Ovary (tissue), 9 donors: Measurements from ENCODE around the gene SPACA4. TPM values are rescaled to one million over a fixed set of nuclear protein-coding genes. Genes with fewer than 3 reads are reported as not detected.

Experiments used
- DNase-seq, 5 donors: peaks; one replicate each; pipeline ENCODE4 v3.0.0-alpha.2; 2019 to 2020
- H3K27ac ChIP-seq, 2 donors: fragments of 200-600 bp; one replicate each; pipeline versions ENCODE4 v1.5.1 to v1.8.0; 2019 to 2022
- H3K27me3 ChIP-seq: fragments of 200-600 bp; one replicate; pipeline ENCODE4 v1.8.0; 2022
- H3K36me3 ChIP-seq: fragments of 200-600 bp; sonication (generic); one replicate; pipeline ENCODE4 v1.5.1; 2019
- H3K4me1 ChIP-seq: one replicate; pipeline ENCODE4 v1.8.1; 2013; ENCODE audit warnings: mild to moderate bottlenecking, moderate library complexity; ENCODE audit not compliant: insufficient read depth
- H3K4me3 ChIP-seq: fragments of 200-600 bp; sonication (generic); one replicate; pipeline ENCODE4 v1.5.1; 2017
- H3K9me3 ChIP-seq, 2 donors: fragments of 200-600 bp in 1 of 2; sonication (generic) in 1 of 2; one replicate each; pipeline versions ENCODE4 v1.5.1 to v1.8.1; 2013 to 2019; ENCODE audit warnings: mild to moderate bottlenecking in 1 of 2, moderate library complexity in 1 of 2
- CTCF ChIP-seq, 3 donors: fragments of 450-650 bp in 2 of 3; fragments of 200-600 bp in 1 of 3; IDR thresholded peaks; one replicate each; pipeline versions ENCODE4 v1.5.1 to v1.8.0; 2016 to 2022; ENCODE audit warnings: antibody characterized with exemption in 3 of 3, mild to moderate bottlenecking in 1 of 3
- EP300 ChIP-seq: sonication (generic); formaldehyde crosslinking; IDR thresholded peaks from one replicate; pipeline ENCODE4 v1.6.1; 2017; ENCODE audit warnings: antibody characterized with exemption
- POLR2A ChIP-seq: fragments of 450-650 bp; IDR thresholded peaks from one replicate; pipeline ENCODE4 v1.6.1; 2017; ENCODE audit warnings: antibody characterized with exemption, mild to moderate bottlenecking, moderate library complexity
- WGBS, 3 donors: extraction: QIAGEN DNeasy Blood & Tissue Kit in 1 of 3; methylation state at CpG; one replicate each; pipeline versions ENCODE4 v1.1.5 to v1.1.7; 2013 to 2017; 5-methylcytosine and 5-hydroxymethylcytosine counted together
- intact Hi-C, 4 donors: fragments of 100-400 bp; cut with DNase I; formaldehyde crosslinking; loops; one replicate each; pipeline versions ENCODE4 v1.11.0 to v1.15.1; 2022 to 2023
- polyA plus RNA-seq, 2 donors: library from polyadenylated mRNA; stranded (reverse); fragments of 200-250 nt in 1 of 2; fragments of 350-450 nt in 1 of 2; fragmentation: Illumina TruSeq in 1 of 2; extraction: RNeasy Lipid Tissue Mini Kit (QIAGEN cat#74804) in 1 of 2; gene quantifications; one replicate each; pipeline ENCODE4 v1.2.3, GENCODE V29; 2013 to 2014
- total RNA-seq, 7 donors: library from RNA; depleted of rRNA in 2 of 7; stranded (reverse); fragments of >200 nt in 2 of 7; fragmentation: NEBNext Ultra II Directional in 3 of 7; extraction: Animal tissue kit (Norgen Biotek cat#: 25700) in 3 of 7; gene quantifications; one replicate each; pipeline versions ENCODE4 v1.1.0 to v1.2.4, GENCODE V29; 2016 to 2023
- donor health status: DM: no; HTN: no; CAD: no; lungs with moderate emphysema.
- donor health status: DM: no; HTN: no; CAD: no.
- donor health status: Bipolar disorder and iron deficiency.
- donor health status: DM: yes; HTN: yes; CAD: no.
- donor health status: DM: no; HTN: no; CAD: no.
- donor health status: DM: yes; HTN: yes; CAD: no.

The SPACA4 gene
- total and polyA plus RNA-seq, 9 donors: not detected

GRCh38 chr19:48633148-48634035 lies 26.9 kb downstream of the SPACA4 start:
- Histone ChIP-seq H3K4me1 (peaks cover 21% of the 10 kb centered on the region), H3K9me3 (no peaks in the 10 kb centered on the region), H3K4me3 (no peak overlapping the region), H3K27me3 (no peaks in the 10 kb centered on the region), H3K27ac (peak overlapping the region; percentile 65 to 80), H3K36me3 (no peaks in the 10 kb centered on the region)
- no peak for TF ChIP-seq POLR2A
- TF ChIP-seq CTCF (IDR thresholded peaks at IDR 0.05): no peak
- WGBS, 3 donors: 45 to 59% (median 50%) methylated on average over 22 of the region's 22 CpGs
- DNase-seq: peak in 2 of 5 donors; percentile 67 to 68
- intact Hi-C loops: no loop called here

GRCh38 chr19:48634036-48634342 lies 27.4 kb downstream of the SPACA4 start:
- no peaks in the 10 kb centered on the region for H3K36me3 ChIP-seq
- H3K27ac ChIP-seq: peak overlapping the region; percentile 65 to 80
- WGBS, 3 donors: 13 to 21% (median 19%) methylated on average over 7 of the region's 7 CpGs
- intact Hi-C loops: no loop called here
- no peak for TF ChIP-seq EP300
- no peak for TF ChIP-seq CTCF (IDR thresholded peaks at IDR 0.05)
- no peak for TF ChIP-seq POLR2A
- no peak for DNase-seq
- H3K4me1 ChIP-seq: peaks cover 25% of the 10 kb centered on the region
- H3K9me3 ChIP-seq: no peaks in the 10 kb centered on the region
- H3K27me3 ChIP-seq: no peaks in the 10 kb centered on the region
- H3K4me3 ChIP-seq: peak overlapping the region; percentile 26

- 3 to 8% (median 5%) methylated on average over 22 to 37 of the region's 37 CpGs for WGBS, 3 donors
- intact Hi-C loops: no loop called here
- DNase-seq: peak; percentile 98 to 99 (median 98)
- H3K36me3 ChIP-seq: no peaks in the 10 kb centered on the region
- H3K4me3 ChIP-seq: peak overlapping the region; percentile 38
- no peaks in the 10 kb centered on the region for H3K9me3 ChIP-seq
- H3K27ac ChIP-seq: peak overlapping the region; percentile 89 to 93
- H3K4me1 ChIP-seq: peaks cover 22% of the 10 kb centered on the region
- TF ChIP-seq EP300 (peak; percentile 27), POLR2A (peak; percentile 77), CTCF (IDR thresholded peaks at IDR 0.05) (no peak)
- H3K27me3 ChIP-seq: no peaks in the 10 kb centered on the region
Measured at GRCh38 chr19:48634424-48635262, 28.1 kb downstream of the SPACA4 start.

GRCh38 chr19:48635263-48635965 lies 28.9 kb downstream of the SPACA4 start:
- Histone ChIP-seq H3K27ac (peak overlapping the region; percentile 89 to 93), H3K27me3 (no peaks in the 10 kb centered on the region), H3K4me1 (peaks cover 20% of the 10 kb centered on the region), H3K36me3 (no peaks in the 10 kb centered on the region), H3K4me3 (peak overlapping the region; percentile 60), H3K9me3 (no peaks in the 10 kb centered on the region)
- TF ChIP-seq CTCF (IDR thresholded peaks at IDR 0.05) (no peak), POLR2A (peak; percentile 48), EP300 (no peak)
- 1 to 2% (median 2%) methylated on average over 32 to 67 of the region's 67 CpGs for WGBS, 3 donors
- intact Hi-C loops: no loop called here
- DNase-seq: peak; percentile 82 to 88 (median 84)
